ENCODE measurements around the gene AOPEP.

The AOPEP gene

DNA sequence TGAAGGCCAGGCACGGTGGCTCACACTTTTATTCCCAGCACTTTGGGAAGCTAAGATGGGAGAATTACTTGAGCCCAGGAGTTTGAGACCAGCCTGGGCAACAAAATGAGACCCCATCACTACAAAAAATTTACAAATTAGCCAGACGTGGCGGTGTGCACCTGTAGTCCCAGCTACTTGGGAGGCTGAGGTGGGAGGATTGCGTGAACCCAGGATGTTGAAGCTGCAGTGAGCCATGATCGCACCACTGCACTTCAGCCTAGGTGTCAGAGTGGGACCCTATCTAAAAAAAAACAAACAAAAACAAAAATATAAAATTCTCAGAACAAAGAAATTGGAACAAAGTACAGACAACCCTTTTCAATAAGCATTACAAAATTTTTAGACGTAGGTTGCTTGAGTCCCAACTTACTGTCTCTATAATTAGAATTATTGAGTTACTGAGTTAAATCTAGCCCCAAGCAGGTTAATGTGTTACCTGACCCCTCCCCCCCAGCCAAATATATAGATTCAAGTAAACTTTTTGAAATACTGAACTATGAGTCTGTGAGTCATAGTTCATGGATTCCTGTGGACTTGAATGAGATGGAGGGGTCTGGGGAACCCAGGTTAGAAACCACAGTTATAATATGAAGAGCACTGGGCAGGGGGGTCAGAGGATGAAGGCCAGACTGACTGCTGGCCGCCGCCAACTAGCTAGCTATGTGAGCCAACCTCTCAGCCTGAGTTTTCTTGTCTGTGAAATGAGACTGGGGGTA, 173.1 kb downstream of the AOPEP start:
- DNase-seq (ENCODE audit: low read depth, low spot score), result no peak

DNA sequence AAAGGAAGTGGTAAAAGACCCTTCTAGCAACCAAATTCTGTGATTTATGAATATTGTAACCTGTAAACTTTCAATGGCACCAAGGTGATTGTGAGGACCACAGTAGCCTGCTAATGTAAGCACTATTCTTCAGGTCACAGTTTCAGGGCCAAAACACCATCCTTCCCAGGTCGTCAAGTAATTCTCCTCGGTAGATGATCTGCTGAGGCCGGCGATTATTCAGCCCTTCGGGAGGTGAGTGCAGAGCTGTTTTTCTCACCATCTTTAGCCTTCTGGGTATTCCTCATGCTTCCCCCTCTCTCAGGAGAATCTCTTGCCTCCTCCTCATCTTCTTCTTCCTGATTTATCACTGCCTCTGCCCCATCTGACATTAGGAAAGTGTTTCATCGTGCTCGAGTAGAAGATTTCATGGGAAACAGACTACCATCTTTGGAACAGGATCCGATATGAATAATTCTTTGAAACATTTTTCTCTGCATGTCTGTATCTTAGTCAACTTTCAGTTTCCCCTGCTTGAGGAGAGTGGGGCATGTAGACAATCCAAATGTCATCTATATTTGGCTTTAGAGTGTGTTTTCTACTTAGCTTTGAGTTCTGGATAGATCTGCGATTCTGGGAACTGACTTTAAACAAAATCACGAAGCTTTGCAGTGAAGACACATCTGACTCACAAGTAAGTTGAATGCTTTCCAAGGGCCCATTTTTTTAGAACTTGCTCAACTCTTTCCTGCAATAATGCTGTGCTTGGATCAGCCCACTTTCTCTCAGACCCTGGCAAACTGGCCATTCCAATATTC, 173.9 kb downstream of the AOPEP start:
- DNase-seq (ENCODE audit: low read depth, low spot score), result no peak

DNA sequence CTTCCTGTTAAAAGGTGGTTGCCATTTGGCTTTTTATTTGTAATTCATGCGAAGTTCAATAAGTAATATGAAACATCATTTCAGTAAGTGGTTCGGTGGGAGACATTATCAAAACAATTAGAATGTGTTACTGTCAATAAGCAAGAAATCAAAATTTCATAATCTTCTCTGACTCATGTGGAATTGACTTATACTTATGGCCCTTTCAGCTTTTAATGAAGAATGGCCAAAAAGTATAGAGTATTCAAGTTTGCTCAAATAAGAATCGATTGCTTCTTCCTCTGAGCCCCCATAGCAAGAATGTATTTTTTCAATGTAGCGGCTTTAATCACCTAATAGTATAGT, 174.5 kb downstream of the AOPEP start:
- DNase-seq (ENCODE audit: low read depth, low spot score), result peak; percentile 50

DNA sequence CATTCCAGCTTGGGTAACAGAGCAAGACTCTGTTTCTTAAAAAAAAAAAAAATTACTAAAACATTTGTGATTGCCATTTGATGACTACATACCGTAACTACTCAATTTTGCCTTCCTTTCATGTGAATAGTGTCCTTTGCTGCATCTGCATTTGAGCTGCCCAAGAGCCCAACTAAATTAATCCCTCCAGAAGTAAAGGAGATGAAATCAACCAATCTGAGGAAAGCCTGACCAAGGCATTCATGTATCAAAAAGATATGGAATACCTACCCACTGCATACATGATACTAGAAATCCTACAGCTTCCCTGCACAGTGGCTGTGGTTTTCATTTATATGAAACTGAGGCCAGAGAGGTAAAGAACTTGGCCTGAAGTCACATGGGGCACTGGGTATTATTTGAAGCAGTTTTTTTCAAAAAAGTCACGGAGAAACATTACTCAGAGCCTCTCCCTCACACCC, 177.5 kb downstream of the AOPEP start:
- no peak for DNase-seq (ENCODE audit: low read depth, low spot score)

DNA sequence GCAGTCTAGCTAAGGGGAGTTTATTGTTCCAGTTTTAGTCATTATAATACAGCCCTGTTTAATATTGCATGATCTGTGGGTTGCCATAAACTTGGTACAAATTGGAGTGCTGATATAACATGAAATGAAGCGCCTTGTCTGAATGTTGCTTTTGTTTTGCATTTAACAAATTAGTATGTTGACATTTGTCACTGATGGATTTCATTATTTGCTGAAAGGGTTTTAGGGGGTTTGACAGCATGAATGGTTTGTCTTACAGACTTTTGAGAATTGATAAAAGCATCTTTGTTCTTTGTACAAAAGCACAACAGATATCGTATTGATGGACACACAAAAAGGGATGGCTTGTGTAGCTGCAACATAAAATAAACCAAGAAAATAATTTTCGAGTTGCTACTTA, 178.3 kb downstream of the AOPEP start:
- DNase-seq (ENCODE audit: low read depth, low spot score), result no peak

DNA sequence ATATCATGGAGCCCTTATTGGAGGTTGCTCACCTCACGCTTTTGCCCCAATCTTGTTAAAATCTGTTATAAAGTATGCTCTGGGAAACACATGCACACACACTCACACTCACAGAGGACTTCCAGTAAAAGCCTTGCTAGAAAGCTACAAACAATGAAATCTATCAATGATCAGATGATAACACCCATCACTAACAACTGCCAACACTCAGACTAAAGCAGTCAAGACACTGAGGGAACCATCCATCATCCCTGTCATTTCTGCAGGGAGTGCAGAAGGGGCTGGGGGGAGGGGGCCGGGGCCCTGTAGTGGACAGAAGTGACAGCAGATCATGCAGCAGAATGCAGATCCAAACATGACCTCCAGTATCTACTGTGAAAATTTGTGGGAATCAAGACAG, 179.1 kb downstream of the AOPEP start:
- DNase-seq (ENCODE audit: low read depth, low spot score), result no peak

DNA sequence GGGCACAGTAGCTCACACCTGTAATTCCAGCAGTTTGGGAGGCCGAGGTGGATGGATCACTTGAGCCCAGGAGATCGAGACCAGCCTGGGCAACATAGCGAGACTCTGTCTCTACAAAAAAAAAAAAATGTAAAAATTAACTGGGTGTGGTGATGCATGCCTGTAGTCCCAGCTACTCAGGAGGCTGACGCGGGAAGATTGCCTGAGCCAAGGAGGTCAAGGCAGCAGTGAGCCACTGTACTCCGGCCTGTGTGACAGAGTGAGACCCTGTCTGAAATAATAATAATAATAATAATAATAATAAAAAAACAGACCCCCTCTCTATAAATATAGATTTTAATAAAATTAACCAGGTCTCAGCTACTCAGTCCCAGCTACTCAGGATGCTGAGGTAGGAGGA, 179.7 kb downstream of the AOPEP start:
- no peak for DNase-seq (ENCODE audit: low read depth, low spot score)

DNA sequence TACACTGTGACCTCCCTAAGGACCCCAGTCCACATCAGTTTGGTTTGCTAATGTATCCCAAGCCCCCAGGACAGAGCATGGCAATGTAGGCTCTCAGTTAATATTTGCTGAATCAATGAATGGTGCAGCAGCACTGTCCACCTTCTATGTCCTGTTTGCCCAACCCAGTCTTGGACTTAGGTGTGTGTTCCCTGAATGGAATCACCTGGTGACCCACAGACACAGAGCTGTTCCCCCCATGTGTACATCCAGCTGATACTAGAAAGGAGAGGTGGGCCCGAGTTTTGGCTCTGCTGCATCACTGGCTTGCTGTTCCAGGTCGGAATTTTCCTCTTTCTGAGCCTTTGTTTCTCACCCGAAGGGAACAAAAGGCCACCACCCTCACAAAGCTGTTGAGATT, 180.2 kb downstream of the AOPEP start:
- no peak for DNase-seq (ENCODE audit: low read depth, low spot score)

DNA sequence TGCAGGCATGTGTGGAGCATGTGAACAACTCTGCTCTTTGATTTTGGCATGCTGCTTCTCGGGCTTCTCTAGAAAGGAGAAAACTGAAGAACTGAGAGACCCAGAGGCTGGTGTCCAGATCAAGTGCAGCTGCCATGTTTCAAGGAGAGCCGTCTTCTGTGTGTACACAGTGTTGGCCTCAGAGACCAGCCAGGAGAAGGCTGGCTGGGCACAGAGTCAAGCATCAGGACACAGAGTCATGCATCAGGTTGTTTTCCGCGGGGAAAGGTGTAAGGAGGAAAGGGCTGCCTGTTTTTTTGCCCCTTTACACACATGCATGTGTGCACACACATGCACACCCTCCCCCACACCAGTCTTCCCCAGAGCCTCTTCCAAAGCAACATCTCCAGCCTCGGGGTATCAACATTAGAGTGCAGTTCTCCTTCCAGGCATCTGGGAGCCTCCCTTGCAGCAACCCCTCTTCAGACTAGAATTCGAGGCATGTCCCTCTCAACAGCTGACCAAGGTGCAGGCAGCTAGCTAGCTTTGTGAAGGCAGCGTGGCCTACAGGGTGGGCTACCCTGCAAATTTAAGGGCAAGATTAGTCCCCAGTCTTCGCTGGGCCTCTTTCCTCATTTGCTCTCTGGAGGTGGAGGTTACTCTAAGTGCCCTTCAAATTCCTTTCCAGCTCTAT, 180.9 kb downstream of the AOPEP start:
- no peak for DNase-seq (ENCODE audit: low read depth, low spot score)

DNA sequence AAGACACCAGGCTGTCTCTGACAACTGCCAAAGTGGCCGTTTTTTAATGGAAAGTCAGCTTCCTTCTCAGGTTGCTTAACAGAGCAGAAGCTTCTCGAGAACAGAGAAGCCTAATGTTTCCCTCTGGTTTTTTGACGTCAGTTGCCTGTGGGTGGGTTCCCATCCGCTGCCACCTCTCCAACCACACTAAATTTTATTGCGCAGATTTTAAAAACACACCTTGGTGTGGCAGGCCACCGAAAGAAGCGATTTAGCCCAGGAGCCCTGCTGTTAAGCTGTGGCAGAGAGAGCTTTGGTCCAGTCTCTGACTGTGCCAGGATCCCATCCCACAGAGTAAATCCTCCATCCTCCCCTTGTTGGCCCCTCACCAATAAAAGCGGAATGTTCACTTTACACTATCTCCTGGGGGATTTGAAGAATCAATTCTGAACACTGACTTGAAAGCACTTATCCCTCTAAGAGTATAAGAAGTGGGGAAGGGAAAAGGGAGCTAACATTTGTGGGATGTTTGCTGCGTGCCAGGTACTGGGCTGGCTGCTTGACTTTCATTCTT, 181.6 kb downstream of the AOPEP start:
- no peak for DNase-seq (ENCODE audit: low read depth, low spot score)

DNA sequence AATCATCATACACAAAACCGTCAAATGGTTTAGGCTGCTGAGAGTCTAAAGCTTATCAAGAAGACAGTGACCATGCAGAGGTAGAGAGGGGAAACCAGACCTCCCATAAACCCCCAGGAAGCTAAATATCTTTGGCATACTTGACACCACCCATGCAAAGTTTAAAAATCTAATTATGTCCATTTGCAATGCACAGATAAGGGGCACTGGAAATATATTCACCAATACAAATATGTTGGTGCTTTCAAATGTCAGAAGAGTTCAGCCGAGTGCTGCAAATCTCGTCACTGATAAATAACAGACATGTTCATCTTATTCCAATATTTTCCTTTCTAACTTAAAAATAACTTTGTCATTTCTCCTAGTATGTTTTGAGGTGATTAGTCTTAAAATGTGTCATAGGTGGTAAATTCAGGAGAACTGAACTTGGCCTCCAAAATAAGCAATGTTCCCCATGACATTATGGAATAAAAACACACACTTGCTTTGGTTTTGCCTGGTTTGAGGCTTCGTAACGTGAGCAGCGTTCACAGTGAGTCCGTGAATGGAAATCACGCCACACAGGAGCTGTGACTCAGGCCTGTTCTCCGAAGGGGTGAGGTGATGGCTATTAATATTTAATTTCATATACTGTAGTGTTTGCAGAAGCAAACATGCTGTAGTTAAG, 182.2 kb downstream of the AOPEP start:
- DNase-seq (ENCODE audit: low read depth, low spot score), result no peak

DNA sequence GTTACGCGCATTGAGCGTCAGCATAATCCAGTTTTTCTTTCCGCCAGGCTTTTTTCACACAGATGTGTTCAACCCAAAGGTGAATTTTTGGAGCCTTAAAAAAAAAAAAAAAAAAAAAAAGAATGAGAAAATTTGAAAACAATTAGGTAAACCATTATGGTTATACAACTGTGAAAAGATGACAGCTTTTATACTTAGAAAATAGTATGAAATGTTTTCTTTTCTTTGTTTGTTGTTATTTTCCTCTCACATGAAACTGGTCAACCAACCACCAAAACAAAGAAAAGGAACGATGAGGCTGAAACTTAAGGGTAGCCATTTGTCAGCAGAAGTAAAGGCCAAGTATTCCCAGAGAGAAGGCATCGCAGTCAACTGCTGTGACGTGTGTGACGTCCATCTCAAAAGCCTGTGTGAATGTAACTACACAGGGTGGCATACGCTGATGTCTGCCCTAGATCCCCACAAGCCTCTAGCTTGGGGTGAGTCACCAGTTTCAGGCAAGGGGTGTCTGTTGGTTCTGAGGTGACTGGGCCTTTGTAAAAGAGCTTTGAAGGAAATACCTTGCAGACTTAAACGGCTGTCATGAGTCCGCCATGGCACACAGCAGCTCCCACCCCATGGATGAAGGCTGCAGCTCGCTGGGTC, 182.9 kb downstream of the AOPEP start:
- DNase-seq (ENCODE audit: low read depth, low spot score), result no peak

DNA sequence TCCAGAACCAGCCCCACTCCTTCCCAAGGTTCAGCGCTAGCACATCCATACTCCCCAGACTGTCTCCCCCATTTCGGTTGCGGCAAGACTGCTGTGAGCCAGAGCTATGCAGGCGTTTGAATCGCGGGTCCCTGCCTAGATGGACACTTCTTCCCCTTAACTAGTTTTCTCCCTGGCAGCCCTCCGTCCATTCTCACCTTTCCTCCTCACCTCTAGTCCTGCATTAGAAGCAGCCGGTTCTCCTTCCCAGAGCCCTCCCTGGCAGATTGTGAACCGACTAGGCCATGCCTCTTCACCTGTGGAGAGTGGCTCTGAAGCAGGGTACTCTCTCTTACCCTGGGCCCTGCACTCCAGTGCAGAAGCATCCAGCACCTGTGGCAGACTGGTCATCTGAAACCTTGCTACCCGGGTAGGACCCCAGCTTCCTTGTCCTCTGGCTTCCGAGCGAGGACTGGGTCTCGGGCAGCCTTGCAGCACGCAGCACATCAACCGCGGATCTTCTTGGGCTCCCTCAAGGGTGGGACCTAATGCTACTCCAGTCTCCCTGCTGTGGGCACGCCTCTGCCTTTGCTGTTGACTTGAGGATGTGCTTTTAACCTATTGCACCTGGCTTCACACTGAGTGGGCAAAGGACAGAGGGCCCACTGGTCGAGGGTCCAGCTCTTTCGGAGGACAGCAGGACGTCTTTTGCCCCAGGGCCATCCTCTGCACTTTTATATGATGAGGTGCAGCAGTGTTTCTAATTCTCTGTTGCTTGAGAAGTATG, 183.6 kb downstream of the AOPEP start:
- no peak for DNase-seq (ENCODE audit: low read depth, low spot score)

DNA sequence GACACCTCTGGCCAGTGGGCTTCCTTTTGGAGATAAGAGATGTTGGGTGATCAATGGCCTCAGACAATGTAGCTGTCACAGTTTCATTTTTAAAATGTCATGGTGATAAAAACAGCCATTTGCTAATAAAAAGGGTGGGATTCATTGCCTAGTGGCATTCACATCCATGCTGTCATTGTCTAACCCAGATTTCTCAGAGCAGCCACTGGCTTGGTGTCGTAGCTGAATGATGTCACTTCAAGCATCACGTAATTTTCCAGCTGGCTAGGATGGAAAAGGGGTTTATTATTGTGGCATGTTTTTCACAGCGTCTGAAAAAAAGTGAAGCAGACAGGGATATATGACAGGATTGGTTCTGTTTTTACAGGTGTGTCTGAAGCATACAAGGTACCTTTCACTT, 184.7 kb downstream of the AOPEP start:
- no peak for DNase-seq (ENCODE audit: low read depth, low spot score)

DNA sequence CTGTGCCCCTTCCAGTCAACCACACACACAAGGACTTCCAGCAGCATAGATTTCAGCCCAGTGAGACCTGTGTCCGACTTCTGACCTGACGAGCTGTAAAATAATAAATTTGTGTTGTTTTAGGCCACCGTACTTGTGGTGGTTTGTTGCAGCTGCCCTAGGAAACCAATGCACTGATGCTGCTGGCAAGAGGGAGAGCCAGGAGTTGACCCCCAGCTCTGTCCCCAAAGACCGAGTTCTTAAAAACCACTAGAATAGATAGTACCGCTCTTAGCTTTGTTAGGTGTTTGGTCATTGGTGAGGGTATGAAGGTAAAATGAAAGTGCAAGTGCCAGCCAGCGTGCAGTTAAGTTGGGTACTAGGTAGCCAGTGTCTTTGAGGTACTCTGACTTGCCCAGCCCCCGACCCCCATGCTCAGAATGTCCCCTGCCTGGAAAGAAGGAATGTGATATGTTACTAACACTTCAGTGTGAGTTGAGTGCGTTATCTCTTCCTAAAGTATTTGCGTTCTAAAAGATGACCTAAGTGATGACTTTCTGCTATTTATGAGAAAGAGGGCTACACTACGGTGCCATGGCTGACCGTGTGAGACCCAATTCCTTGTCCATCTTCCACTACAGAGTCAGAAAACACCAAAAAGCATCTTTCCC, 185.6 kb downstream of the AOPEP start:
- no peak for DNase-seq (ENCODE audit: low read depth, low spot score)

DNA sequence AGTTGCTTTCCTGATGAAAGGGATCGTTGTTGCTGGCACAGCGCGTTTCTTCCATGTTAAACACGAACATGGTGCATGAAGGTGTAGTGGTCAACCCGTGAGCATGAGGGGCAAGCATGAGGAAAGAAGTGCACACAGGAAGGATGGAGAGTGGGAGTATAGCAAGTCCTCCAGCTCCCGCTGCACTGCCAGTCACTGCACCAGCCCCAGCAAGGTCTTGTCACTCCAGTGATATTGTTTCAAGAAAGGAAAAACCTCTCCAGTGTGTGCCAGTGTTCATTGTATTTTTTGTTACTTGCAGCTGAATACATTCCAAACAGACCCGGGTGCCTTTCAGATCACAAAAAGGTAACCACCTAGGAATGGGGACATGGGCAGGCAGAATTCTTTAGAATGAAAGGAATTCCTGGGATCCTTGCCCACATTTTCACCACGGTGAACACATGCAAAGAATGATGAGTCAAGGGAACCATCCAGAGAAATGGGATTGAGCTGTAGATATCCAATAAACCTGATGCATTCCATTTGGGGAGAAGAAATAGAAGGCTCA, 186.3 kb downstream of the AOPEP start:
- no peak for DNase-seq (ENCODE audit: low read depth, low spot score)

DNA sequence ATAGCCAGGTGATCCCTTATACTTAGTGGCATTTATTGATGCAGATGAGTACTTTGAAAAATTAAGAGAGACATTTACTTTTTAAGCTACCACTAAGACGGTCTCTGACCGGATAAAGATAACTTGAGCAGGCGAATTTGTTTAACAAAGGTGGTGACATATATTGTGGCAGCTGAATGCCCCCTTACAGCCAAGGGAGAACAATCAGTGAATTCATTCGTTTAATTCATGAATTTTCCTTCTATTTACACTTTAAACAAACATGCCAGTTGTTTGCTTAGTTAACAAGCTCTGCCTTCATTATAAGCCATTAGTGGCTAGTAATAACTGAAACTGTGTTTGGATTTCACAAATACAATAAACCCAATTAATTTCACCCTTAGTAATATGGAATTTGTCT, 187.1 kb downstream of the AOPEP start:
- DNase-seq (ENCODE audit: low read depth, low spot score), result no peak

DNA sequence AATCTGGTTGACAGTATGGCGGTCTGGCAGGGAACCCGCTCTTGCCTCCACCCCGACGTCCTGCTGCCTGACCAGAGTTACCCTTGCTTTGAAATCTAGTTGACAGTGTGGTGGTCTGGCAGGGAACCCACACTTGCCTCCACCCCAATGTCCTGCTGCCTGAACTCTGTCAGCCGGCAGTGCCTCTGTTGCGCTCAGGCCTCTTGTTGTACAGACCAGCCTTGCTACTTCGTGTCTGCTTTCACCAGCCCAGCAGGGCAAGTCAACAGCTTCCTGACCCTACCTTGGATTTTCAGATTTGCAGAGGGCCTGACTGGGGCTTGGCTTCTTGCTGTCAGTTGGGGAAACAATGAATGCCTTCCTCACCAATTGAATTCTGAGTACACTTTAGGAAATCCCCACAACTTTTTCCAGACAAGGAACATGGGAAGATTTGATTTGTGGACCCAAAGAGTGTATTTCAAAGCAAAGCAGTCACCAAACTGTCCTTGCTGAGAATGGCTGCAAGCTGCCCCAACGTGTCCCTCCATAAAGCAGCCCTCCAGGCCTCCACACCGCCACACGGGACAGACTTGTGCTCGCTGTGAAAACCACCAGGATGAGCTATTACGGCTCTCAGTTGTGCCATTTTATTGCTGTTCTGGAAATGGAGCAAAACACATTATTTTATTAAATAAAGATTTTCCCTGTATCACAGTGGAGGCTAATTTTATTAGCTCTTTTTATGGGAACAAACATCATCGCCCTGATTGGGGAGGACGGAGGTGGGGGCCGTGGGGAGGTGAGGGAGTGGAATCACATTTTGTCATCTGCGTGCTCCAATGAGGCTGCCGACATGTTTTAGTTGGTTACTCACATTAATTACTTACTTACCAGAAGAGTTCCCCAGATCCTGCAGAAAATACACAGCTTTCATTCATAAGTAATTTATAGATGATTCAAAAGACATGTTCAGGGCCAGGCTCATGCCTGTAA, 189.3 kb downstream of the AOPEP start:
- no peak for DNase-seq (ENCODE audit: low read depth, low spot score)

DNA sequence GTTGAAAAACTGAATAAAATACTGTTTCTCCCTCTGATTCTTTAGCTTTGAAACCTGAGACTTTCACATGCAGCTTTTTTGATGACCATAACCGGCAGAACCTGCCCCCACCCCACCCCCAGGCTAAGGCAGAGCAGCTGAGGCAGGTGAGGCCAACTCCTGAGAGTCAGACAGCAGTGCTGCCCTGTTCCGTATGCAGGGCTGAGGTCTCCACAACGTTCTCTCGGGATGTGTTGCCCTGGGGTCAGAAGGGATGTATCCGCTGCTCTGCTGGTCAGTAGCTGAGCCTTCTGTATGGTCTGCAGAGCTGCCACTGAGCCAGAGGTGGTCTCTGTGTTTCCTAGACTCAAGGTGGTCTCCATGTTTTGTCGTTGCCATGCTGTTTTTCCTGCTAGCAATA, 190.5 kb downstream of the AOPEP start:
- DNase-seq (ENCODE audit: low read depth, low spot score), result no peak

All from brain pericyte (primary cell).